ENCODE measurements around the gene C2orf81. TPM values are rescaled to one million over a fixed set of nuclear protein-coding genes. Genes with fewer than 3 reads are reported as not detected.

The C2orf81 gene
- total RNA-seq, 1 donor from 2014 or later, result 0.82 TPM

DNA sequence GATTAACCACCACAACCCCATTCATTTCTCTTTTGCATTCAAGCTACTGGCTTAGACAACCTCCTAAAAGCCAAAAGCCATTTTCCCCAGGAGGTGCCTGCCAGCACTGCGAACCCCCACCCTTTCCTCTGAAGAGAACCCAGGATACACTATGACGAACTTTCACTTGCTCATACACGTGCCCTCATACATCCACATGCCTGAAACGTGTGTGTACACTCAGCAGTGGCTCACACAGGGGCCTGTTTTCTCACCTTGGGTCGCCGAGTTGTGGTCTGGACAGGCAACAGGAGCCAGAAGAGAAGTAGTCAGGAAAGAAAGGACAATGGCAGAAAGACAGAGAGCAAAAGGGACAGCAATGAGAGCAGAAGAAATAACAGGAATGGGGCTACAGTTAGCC is 48.7 kb downstream of the C2orf81 start:
- intact Hi-C loops (cut with micrococcal nuclease), result no loop called here
- Histone ChIP-seq H3K9me3 (replicated peaks) (no peaks in the 10 kb centered on the region), H3K27me3 (ENCODE audit: low read depth) (no peaks in the 10 kb centered on the region), H3K4me3 (peak overlapping the region; percentile 35), H3K36me3 (peaks cover 69% of the 10 kb centered on the region), H3K27ac (replicated peaks) (peak overlapping the region; percentile 63), H3K4me1 (peaks cover 47% of the 10 kb centered on the region)
- TF ChIP-seq, protein P1, sequence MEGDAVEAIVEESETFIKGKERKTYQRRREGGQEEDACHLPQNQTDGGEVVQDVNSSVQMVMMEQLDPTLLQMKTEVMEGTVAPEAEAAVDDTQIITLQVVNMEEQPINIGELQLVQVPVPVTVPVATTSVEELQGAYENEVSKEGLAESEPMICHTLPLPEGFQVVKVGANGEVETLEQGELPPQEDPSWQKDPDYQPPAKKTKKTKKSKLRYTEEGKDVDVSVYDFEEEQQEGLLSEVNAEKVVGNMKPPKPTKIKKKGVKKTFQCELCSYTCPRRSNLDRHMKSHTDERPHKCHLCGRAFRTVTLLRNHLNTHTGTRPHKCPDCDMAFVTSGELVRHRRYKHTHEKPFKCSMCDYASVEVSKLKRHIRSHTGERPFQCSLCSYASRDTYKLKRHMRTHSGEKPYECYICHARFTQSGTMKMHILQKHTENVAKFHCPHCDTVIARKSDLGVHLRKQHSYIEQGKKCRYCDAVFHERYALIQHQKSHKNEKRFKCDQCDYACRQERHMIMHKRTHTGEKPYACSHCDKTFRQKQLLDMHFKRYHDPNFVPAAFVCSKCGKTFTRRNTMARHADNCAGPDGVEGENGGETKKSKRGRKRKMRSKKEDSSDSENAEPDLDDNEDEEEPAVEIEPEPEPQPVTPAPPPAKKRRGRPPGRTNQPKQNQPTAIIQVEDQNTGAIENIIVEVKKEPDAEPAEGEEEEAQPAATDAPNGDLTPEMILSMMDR (IDR thresholded peaks at IDR 0.05; ENCODE audit: borderline replicate concordance), result no peak
- DNase-seq, result no peak

GRCh38 chr2:74371421-74371820 is 50.0 kb downstream of the C2orf81 start:
- intact Hi-C loops (cut with micrococcal nuclease), result no loop called here
- Histone ChIP-seq H3K9me3 (replicated peaks) (no peaks in the 10 kb centered on the region), H3K4me3 (no peak overlapping the region), H3K36me3 (peaks cover 69% of the 10 kb centered on the region), H3K4me1 (peaks cover 47% of the 10 kb centered on the region), H3K27ac (replicated peaks) (no peak overlapping the region), H3K27me3 (ENCODE audit: low read depth) (no peaks in the 10 kb centered on the region)
- TF ChIP-seq, protein P1 (IDR thresholded peaks at IDR 0.05; ENCODE audit: borderline replicate concordance), result no peak
- DNase-seq, result no peak

- TF ChIP-seq, protein P1 (IDR thresholded peaks at IDR 0.05; ENCODE audit: borderline replicate concordance), result no peak
- Histone ChIP-seq H3K4me1 (peaks cover 44% of the 10 kb centered on the region), H3K27me3 (ENCODE audit: low read depth) (no peaks in the 10 kb centered on the region), H3K9me3 (replicated peaks) (no peaks in the 10 kb centered on the region), H3K4me3 (no peak overlapping the region), H3K36me3 (peaks cover 75% of the 10 kb centered on the region), H3K27ac (replicated peaks) (no peak overlapping the region)
- DNase-seq, result no peak
- intact Hi-C loops (cut with micrococcal nuclease), result no loop called here
These were observed 51.4 kb downstream of the C2orf81 start for GRCh38 chr2:74369976-74370375.

- Histone ChIP-seq H3K36me3 (peaks cover 89% of the 10 kb centered on the region), H3K4me3 (no peak overlapping the region), H3K9me3 (replicated peaks) (no peaks in the 10 kb centered on the region), H3K27ac (replicated peaks) (no peak overlapping the region), H3K4me1 (peaks cover 42% of the 10 kb centered on the region), H3K27me3 (ENCODE audit: low read depth) (no peaks in the 10 kb centered on the region)
- TF ChIP-seq, protein P1 (IDR thresholded peaks at IDR 0.05; ENCODE audit: borderline replicate concordance), result no peak
- DNase-seq, result no peak
- intact Hi-C loops (cut with micrococcal nuclease), result no loop called here
These were observed 52.9 kb downstream of the C2orf81 start for GRCh38 chr2:74368499-74368898.

GRCh38 chr2:74367789-74368188 is 53.6 kb downstream of the C2orf81 start:
- intact Hi-C loops (cut with micrococcal nuclease), result no loop called here
- Histone ChIP-seq H3K9me3 (replicated peaks) (no peaks in the 10 kb centered on the region), H3K27me3 (ENCODE audit: low read depth) (no peaks in the 10 kb centered on the region), H3K27ac (replicated peaks) (no peak overlapping the region), H3K4me1 (peaks cover 35% of the 10 kb centered on the region), H3K4me3 (no peak overlapping the region), H3K36me3 (peaks cover 96% of the 10 kb centered on the region)
- no peak for DNase-seq
- TF ChIP-seq, protein P1 (IDR thresholded peaks at IDR 0.05; ENCODE audit: borderline replicate concordance), result no peak

- DNase-seq, result no peak
- no peaks in the 10 kb centered on the region for H3K9me3 ChIP-seq (replicated peaks)
These were observed 55.4 kb downstream of the C2orf81 start for GRCh38 chr2:74366036-74366435.

More at GRCh38 chr2:74366036-74366435, 55.4 kb downstream of the C2orf81 start:
- H3K4me1 ChIP-seq, result peaks cover 20% of the 10 kb centered on the region
- peak overlapping the region; percentile 80 for H3K27ac ChIP-seq (replicated peaks)
- peaks cover 100% of the 10 kb centered on the region for H3K36me3 ChIP-seq
- intact Hi-C loops (cut with micrococcal nuclease), result no loop called here
- TF ChIP-seq, protein P1 (IDR thresholded peaks at IDR 0.05; ENCODE audit: borderline replicate concordance), result no peak
- H3K27me3 ChIP-seq (ENCODE audit: low read depth), result no peaks in the 10 kb centered on the region
- H3K4me3 ChIP-seq, result no peak overlapping the region
